Lower leg skin (tissue), 4 donors: ENCODE measurements around the gene PHB1. TPM values are rescaled to one million over a fixed set of nuclear protein-coding genes. Genes with fewer than 3 reads are reported as not detected.

Experiments
- total RNA-seq, 4 donors: library from RNA; depleted of rRNA; stranded (reverse); fragments of >200 nt; gene quantifications; one replicate each; pipeline ENCODE4 v1.1.0, GENCODE V29; 2016

Gene PHB1
- total RNA-seq, 4 donors from 2014 or later: 47.0 to 79.0 (median 71.3) TPM

Other genes with a start within 250 kb of the PHB1 start
- gene GNGT2, start 204.3 kb downstream of the PHB1 start, total RNA-seq: 1 to 10 TPM in 2 of 4 donors, not detected in 2; 1.1 to 1.7 TPM
- gene ABI3, start 204.2 kb downstream of the PHB1 start, total RNA-seq: 1 to 10 TPM; 1.6 to 5.4 (median 4.7) TPM
- under 1 TPM in 2 of 4 donors, not detected in 2; 0.34 to 0.36 TPM for gene PHOSPHO1, start 184.1 kb downstream of the PHB1 start, total RNA-seq
- 100 to 1,000 TPM in 2 of 4 donors, 10 to 100 TPM in 2; 58.8 to 124 (median 103) TPM for gene ZNF652, start 52.6 kb downstream of the PHB1 start, total RNA-seq
- 10 to 100 TPM in 3 of 4 donors, 1 to 10 TPM in 1; 3.0 to 40.5 (median 19.1) TPM for gene NGFR, start 80.4 kb upstream of the PHB1 start, total RNA-seq
- gene NXPH3, start 161.0 kb upstream of the PHB1 start, total RNA-seq: 1 to 10 TPM in 3 of 4 donors, under 1 TPM in 1; 0.34 to 6.6 (median 2.7) TPM